Muscle layer of colon (tissue), 2 donors: Measurements from ENCODE around the gene GBX1.

ENCODE experiments used
- H3K27ac ChIP-seq: one replicate; pipeline ENCODE4 v1.7.0; 2013; ENCODE audit warnings: low read depth, mild to moderate bottlenecking, low read length, moderate library complexity
- H3K27me3 ChIP-seq, 2 donors: one replicate each; pipeline ENCODE4 v1.7.0; 2013; ENCODE audit warnings: low read length in 2 of 2, mild to moderate bottlenecking in 2 of 2; ENCODE audit not compliant: insufficient read depth in 2 of 2, control insufficient read depth in 1 of 2
- H3K36me3 ChIP-seq: one replicate; pipeline ENCODE4 v1.7.0; 2013; ENCODE audit warnings: mild to moderate bottlenecking, low read length; ENCODE audit not compliant: insufficient read depth
- H3K4me1 ChIP-seq: one replicate; pipeline ENCODE4 v1.7.0; 2013; ENCODE audit warnings: mild to moderate bottlenecking, low read length; ENCODE audit not compliant: insufficient read depth
- H3K4me3 ChIP-seq, 2 donors: one replicate each; pipeline ENCODE4 v1.7.0; 2013; ENCODE audit warnings: low read length in 2 of 2, low read depth in 1 of 2, mild to moderate bottlenecking in 1 of 2, moderate library complexity in 1 of 2
- H3K9ac ChIP-seq: one replicate; pipeline ENCODE4 v1.7.0; 2013; ENCODE audit warnings: low read length
- H3K9me3 ChIP-seq: one replicate; pipeline ENCODE4 v1.7.0; 2013; ENCODE audit warnings: mild to moderate bottlenecking, low read length
- donor health status: abdominal sarcoma.
- donor health status: Adenocarcinoma of cecum.

The GBX1 gene

GRCh38 chr7:151101621-151102396 is 65.7 kb downstream of the GBX1 start:
- Histone ChIP-seq H3K36me3 (no peaks in the 10 kb centered on the region), H3K27ac (no peak overlapping the region), H3K4me1 (no peaks in the 10 kb centered on the region), H3K9ac (no peak overlapping the region), H3K4me3 (no peak overlapping the region), H3K9me3 (no peaks in the 10 kb centered on the region), H3K27me3 (no peaks in the 10 kb centered on the region)

GRCh38 chr7:151100921-151101320 is 66.6 kb downstream of the GBX1 start:
- no peak overlapping the region for H3K4me3 ChIP-seq
- H3K9me3 ChIP-seq = no peaks in the 10 kb centered on the region
- no peaks in the 10 kb centered on the region for H3K36me3 ChIP-seq
- H3K27me3 ChIP-seq = no peaks in the 10 kb centered on the region
- no peaks in the 10 kb centered on the region for H3K4me1 ChIP-seq
- H3K9ac ChIP-seq = no peak overlapping the region
- no peak overlapping the region for H3K27ac ChIP-seq

- no peak overlapping the region for H3K4me3 ChIP-seq
- H3K4me1 ChIP-seq = no peaks in the 10 kb centered on the region
- no peak overlapping the region for H3K9ac ChIP-seq
- no peaks in the 10 kb centered on the region for H3K27me3 ChIP-seq
- no peak overlapping the region for H3K27ac ChIP-seq
- no peaks in the 10 kb centered on the region for H3K36me3 ChIP-seq
- no peaks in the 10 kb centered on the region for H3K9me3 ChIP-seq
Measured at GRCh38 chr7:151099486-151100211, 67.8 kb downstream of the GBX1 start.
